K562 (cell line): Measurements from ENCODE around the gene GCSH. TPM values are rescaled to one million over a fixed set of nuclear protein-coding genes. Genes with fewer than 3 reads are reported as not detected.

Source experiments
- ARID2 ChIP-seq: fragments of 450-650 bp; IDR thresholded peaks from 2 replicates; pipeline ENCODE4 v1.6.1; 2017; ENCODE audit warnings: antibody characterized with exemption, mild to moderate bottlenecking
- BRD9 ChIP-seq: fragments of 450-650 bp; IDR thresholded peaks from 2 replicates; pipeline ENCODE4 v1.6.1; 2018; ENCODE audit warnings: low read depth; ENCODE audit not compliant: partially characterized antibody
- CBFA2T2 ChIP-seq: fragments of 450-650 bp; conservative IDR thresholded peaks from 2 replicates; pipeline ENCODE4 v1.6.1; 2017; ENCODE audit warnings: mild to moderate bottlenecking
- CHD7 ChIP-seq: fragments of 200-600 bp; sonication (generic); IDR thresholded peaks from one replicate; pipeline ENCODE4 v1.6.1; 2012; ENCODE audit warnings: mild to moderate bottlenecking, low read depth, low read length, inconsistent platforms
- E2F5 ChIP-seq: sonication (generic); formaldehyde crosslinking; IDR thresholded peaks from 2 replicates; pipeline ENCODE4 v1.8.0; 2022; ENCODE audit warnings: mild to moderate bottlenecking, missing genetic modification reagents
- HNRNPUL1 ChIP-seq: fragments of 200-400 bp; formaldehyde crosslinking; IDR thresholded peaks from 2 replicates; pipeline ENCODE4 v1.6.1; 2017; ENCODE audit warnings: low read length
- MEF2D ChIP-seq: conservative IDR thresholded peaks from 2 replicates; pipeline ENCODE4 v1.6.1; 2016; ENCODE audit warnings: low read depth, missing genetic modification characterization, missing compliant biosample characterization
- RFX5 ChIP-seq: IDR thresholded peaks from 2 replicates; pipeline ENCODE4 v1.6.1; 2011; ENCODE audit warnings: low read depth, mild to moderate bottlenecking, improper control_type of control experiment, low read length
- ZMIZ1 ChIP-seq, 2 experiments: fragments of 150-350 bp in 1 of 2; IDR thresholded peaks; 2 replicates each; pipeline ENCODE4 v1.6.1; 2012 to 2016; ENCODE audit warnings: low read depth in 2 of 2, low read length in 2 of 2, mild to moderate bottlenecking in 1 of 2, moderate library complexity in 1 of 2
- ZNF395 ChIP-seq: fragments of 200-800 bp; sonication (Bioruptor generic); IDR thresholded peaks from 2 replicates; pipeline ENCODE4 v1.6.1; 2017; ENCODE audit warnings: missing genetic modification characterization, missing compliant biosample characterization
- ZNF695 ChIP-seq: fragments of 450-650 bp; formaldehyde crosslinking; IDR thresholded peaks from 2 replicates; pipeline ENCODE4 v1.4.0; 2020; ENCODE audit warnings: mild to moderate bottlenecking, moderate library complexity
- polyA plus RNA-seq, 8 experiments: library from polyadenylated mRNA; depleted of rRNA in 4 of 8; stranded (reverse) in 5 of 8; unstranded in 3 of 8; fragments of >200 nt; fragmentation: Nextera tagmentation in 2 of 8; fragmentation: Illumina TruSeq in 1 of 8; extraction: Ambion mirVana in 2 of 8; extraction: Trizol in 1 of 8; gene quantifications; 2 replicates each; pipeline versions ENCODE4 v1.2.1 to v1.2.3, GENCODE V29; 2011 to 2014; ENCODE audit warnings: inconsistent platforms in 1 of 8, missing spikeins in 1 of 8
- total RNA-seq, 7 experiments: library from RNA; depleted of rRNA in 6 of 7; stranded (reverse); fragments of >200 nt in 6 of 7; fragmentation: Illumina TruSeq in 2 of 7; extraction: Trizol in 2 of 7; gene quantifications; 2 replicates each; pipeline versions ENCODE4 v1.2.1 to v1.2.3, GENCODE V29; 2011 to 2021; ENCODE audit warnings: low replicate concordance in 1 of 7

Gene GCSH
- total and polyA plus RNA-seq, 9 of the 15 experiments (the other 6 are each of a cell fraction or from before 2014, with no cell fraction given) = 35.0 to 121 (median 89.0) TPM

GRCh38 chr16:81076566-81077075, 19.6 kb downstream of the GCSH start (continued):
- TF ChIP-seq CHD7 (no peak), RFX5 (no peak), E2F5 (CRISPR knock-in tag) (no peak), BRD9 (peak; percentile 19), ARID2 (no peak), ZNF395 (CRISPR knock-in tag) (no peak), MEF2D (tag) (no peak), CBFA2T2 (no peak), ZMIZ1 (IDR thresholded peaks at IDR 0.05; ENCODE audit: low read depth in 2 of 2, low read length in 2 of 2) (no peak), ZNF695 (CRISPR knock-in tag) (no peak), HNRNPUL1 (no peak)
